H9 (cell line): ENCODE data around the gene IMPDH1. TPM values are rescaled to one million over a fixed set of nuclear protein-coding genes. Genes with fewer than 3 reads are reported as not detected.

Source experiments
- DNase-seq: peaks from one replicate; pipeline ENCODE4 v3.0.0-alpha.2; 2017
- H2AFZ ChIP-seq: one replicate; pipeline ENCODE4 v1.6.1; 2013; ENCODE audit warnings: mild to moderate bottlenecking, low read length, control low read depth, moderate library complexity
- H2AK5ac ChIP-seq: 2 replicates; pipeline ENCODE4 v1.6.1; 2013; ENCODE audit warnings: low read length, control low read depth, mixed read lengths; ENCODE audit not compliant: insufficient read length
- H2BK120ac ChIP-seq: one replicate; pipeline ENCODE4 v1.6.1; 2013; ENCODE audit warnings: low read depth, mild to moderate bottlenecking, low read length, control low read depth, inconsistent platforms; ENCODE audit not compliant: poor library complexity, severe bottlenecking
- H2BK12ac ChIP-seq: 2 replicates; pipeline ENCODE4 v1.6.1; 2013; ENCODE audit warnings: low read length, control low read depth, mixed read lengths, low read depth; ENCODE audit not compliant: insufficient read length
- H2BK15ac ChIP-seq: 2 replicates; pipeline ENCODE4 v1.6.1; 2013; ENCODE audit warnings: low read depth, low read length, control low read depth
- H2BK20ac ChIP-seq: one replicate; pipeline ENCODE4 v1.6.1; 2013; ENCODE audit warnings: low read depth, mild to moderate bottlenecking, low read length, control low read depth, inconsistent platforms; ENCODE audit not compliant: poor library complexity, severe bottlenecking
- H2BK5ac ChIP-seq: 2 replicates; pipeline ENCODE4 v1.6.1; 2013; ENCODE audit warnings: low read length, control low read depth, mixed read lengths; ENCODE audit not compliant: insufficient read length
- H3K14ac ChIP-seq: 2 replicates; pipeline ENCODE4 v1.6.1; 2013; ENCODE audit warnings: low read length, control low read depth; ENCODE audit not compliant: insufficient read depth
- H3K18ac ChIP-seq: 2 replicates; pipeline ENCODE4 v1.6.1; 2013; ENCODE audit warnings: low read depth, mild to moderate bottlenecking, mixed read lengths, low read length, control low read depth; ENCODE audit not compliant: insufficient read length
- H3K23ac ChIP-seq: 2 replicates; pipeline ENCODE4 v1.6.1; 2013; ENCODE audit warnings: low read length, control low read depth, mixed read lengths, low read depth; ENCODE audit not compliant: insufficient read length
- H3K23me2 ChIP-seq: 2 replicates; pipeline ENCODE4 v1.6.1; 2013; ENCODE audit warnings: low read depth, mild to moderate bottlenecking, mixed read lengths, low read length, control low read depth; ENCODE audit not compliant: insufficient read length, poor library complexity, severe bottlenecking
- H3K27ac ChIP-seq: 2 replicates; pipeline ENCODE4 v1.5.1; 2013; ENCODE audit warnings: low read length, control low read depth, mixed read lengths, low read depth; ENCODE audit not compliant: insufficient read length
- H3K27me3 ChIP-seq: 2 replicates; pipeline ENCODE4 v1.6.1; 2013; ENCODE audit warnings: low read length, control low read depth, inconsistent platforms; ENCODE audit not compliant: insufficient read depth
- H3K4ac ChIP-seq: 2 replicates; pipeline ENCODE4 v1.6.1; 2013; ENCODE audit warnings: low read depth, mild to moderate bottlenecking, control low read depth, inconsistent platforms, low read length, moderate library complexity
- H3K4me1 ChIP-seq: 2 replicates; pipeline ENCODE4 v1.6.1; 2013; ENCODE audit warnings: low read length, control low read depth, inconsistent platforms; ENCODE audit not compliant: insufficient read depth
- H3K4me2 ChIP-seq: 2 replicates; pipeline ENCODE4 v1.6.1; 2013; ENCODE audit warnings: low read length, control low read depth, mixed read lengths; ENCODE audit not compliant: insufficient read length, insufficient read depth
- H3K56ac ChIP-seq: 2 replicates; pipeline ENCODE4 v1.6.1; 2013; ENCODE audit warnings: low read depth, mild to moderate bottlenecking, mixed read lengths, low read length, control low read depth; ENCODE audit not compliant: insufficient read length
- H3K79me1 ChIP-seq: 2 replicates; pipeline ENCODE4 v1.6.1; 2013; ENCODE audit warnings: low read depth, mild to moderate bottlenecking, moderate library complexity, low read length, control low read depth, inconsistent platforms; ENCODE audit not compliant: insufficient read depth, poor library complexity, severe bottlenecking
- H3K79me2 ChIP-seq: 2 replicates; pipeline ENCODE4 v1.6.1; 2013; ENCODE audit warnings: low read length, control low read depth, inconsistent platforms; ENCODE audit not compliant: insufficient read depth
- H3K9ac ChIP-seq: 2 replicates; pipeline ENCODE4 v1.6.1; 2013; ENCODE audit warnings: low read length, control low read depth, mixed read lengths; ENCODE audit not compliant: insufficient read length; ENCODE audit errors: extremely low read depth
- H3K9me3 ChIP-seq: one replicate; pipeline ENCODE4 v1.6.1; 2013; ENCODE audit warnings: low read depth, low read length, inconsistent platforms; ENCODE audit not compliant: control insufficient read depth
- H3T11ph ChIP-seq: one replicate; pipeline ENCODE4 v1.6.1; 2013; ENCODE audit warnings: mild to moderate bottlenecking, low read length, control low read depth, inconsistent platforms
- H4K20me1 ChIP-seq: one replicate; pipeline ENCODE4 v1.6.1; 2013; ENCODE audit not compliant: control insufficient read depth, insufficient read length, insufficient read depth
- H4K5ac ChIP-seq: 2 replicates; pipeline ENCODE4 v1.6.1; 2013; ENCODE audit warnings: low read depth, mild to moderate bottlenecking, mixed read lengths, low read length, control low read depth; ENCODE audit not compliant: insufficient read length
- H4K8ac ChIP-seq: replicated peaks from 2 replicates; pipeline ENCODE4 v1.6.1; 2013; ENCODE audit warnings: low read length, control low read depth, mixed read lengths, low read depth; ENCODE audit not compliant: insufficient read length
- H4K91ac ChIP-seq: 2 replicates; pipeline ENCODE4 v1.6.1; 2013; ENCODE audit warnings: low read depth, mild to moderate bottlenecking, moderate library complexity, mixed read lengths, low read length, control low read depth; ENCODE audit not compliant: insufficient read length
- H3K27ac Mint-ChIP-seq, 3 experiments: 2 replicates in 2 of 3; 3 replicates in 1 of 3; pipeline ENCODE4 v1.8.0; 2020 to 2021; ENCODE audit warnings: mixed read lengths in 3 of 3, mild to moderate bottlenecking in 1 of 3, moderate library complexity in 1 of 3
- H3K27me3 Mint-ChIP-seq: 2 replicates; pipeline ENCODE4 v1.8.0; 2021; ENCODE audit warnings: low read depth, mild to moderate bottlenecking, moderate library complexity, mixed read lengths
- H3K36me3 Mint-ChIP-seq, 3 experiments: 2 replicates in 2 of 3; 3 replicates in 1 of 3; pipeline ENCODE4 v1.8.0; 2020 to 2021; ENCODE audit warnings: low read depth in 3 of 3, mixed read lengths in 3 of 3; ENCODE audit not compliant: insufficient read depth in 1 of 3
- H3K4me1 Mint-ChIP-seq, 2 experiments: 2 replicates each; pipeline ENCODE4 v1.8.0; 2020; ENCODE audit warnings: mixed read lengths in 2 of 2
- H3K4me3 Mint-ChIP-seq, 2 experiments: 2 replicates in 1 of 2; 3 replicates in 1 of 2; pipeline ENCODE4 v1.8.0; 2020 to 2021; ENCODE audit warnings: mild to moderate bottlenecking in 2 of 2, mixed read lengths in 2 of 2, moderate library complexity in 1 of 2
- H3K9me3 Mint-ChIP-seq, 2 experiments: 2 replicates in 1 of 2; 3 replicates in 1 of 2; pipeline ENCODE4 v1.8.0; 2020; ENCODE audit warnings: mild to moderate bottlenecking in 2 of 2, mixed read lengths in 2 of 2, moderate library complexity in 1 of 2
- WGBS: extraction: QIAGEN DNeasy Blood & Tissue Kit; methylation state at CpG from one replicate; pipeline ENCODE4 v1.1.7; 2013; ENCODE audit warnings: missing lambda C conversion rate, low lambda C conversion rate, mixed read lengths; ENCODE audit not compliant: insufficient read length; ENCODE audit errors: extremely low coverage; 5-methylcytosine and 5-hydroxymethylcytosine counted together
- total RNA-seq: library from RNA; stranded (reverse); gene quantifications from 2 replicates; pipeline ENCODE4 v1.2.1, GENCODE V29; 2021
- TF ChIP-seq, protein P1 (sequence below): fragments of 200-600 bp; sonication (generic); conservative IDR thresholded peaks from 3 replicates; pipeline ENCODE4 v1.8.0; 2021; ENCODE audit warnings: antibody characterized with exemption, mild to moderate bottlenecking

The IMPDH1 gene
- total RNA-seq, 1 experiment from 2014 or later, result 35.2 TPM

GRCh38 chr7:128435327-128435686, 25.5 kb upstream of the IMPDH1 start:
- H3K9me3 Mint-ChIP-seq, result no peaks in the 10 kb centered on the region
- no peak overlapping the region for H2BK20ac ChIP-seq
- H4K20me1 ChIP-seq, result no peaks in the 10 kb centered on the region
- no peak overlapping the region for H2BK15ac ChIP-seq
- no peak overlapping the region for H3K4me3 Mint-ChIP-seq
- no peak overlapping the region for H3K4me2 ChIP-seq
- H3K27me3 ChIP-seq, result no peaks in the 10 kb centered on the region
- no peak overlapping the region for H3K56ac ChIP-seq
- no peak overlapping the region for H4K8ac ChIP-seq
- TF ChIP-seq, protein P1, sequence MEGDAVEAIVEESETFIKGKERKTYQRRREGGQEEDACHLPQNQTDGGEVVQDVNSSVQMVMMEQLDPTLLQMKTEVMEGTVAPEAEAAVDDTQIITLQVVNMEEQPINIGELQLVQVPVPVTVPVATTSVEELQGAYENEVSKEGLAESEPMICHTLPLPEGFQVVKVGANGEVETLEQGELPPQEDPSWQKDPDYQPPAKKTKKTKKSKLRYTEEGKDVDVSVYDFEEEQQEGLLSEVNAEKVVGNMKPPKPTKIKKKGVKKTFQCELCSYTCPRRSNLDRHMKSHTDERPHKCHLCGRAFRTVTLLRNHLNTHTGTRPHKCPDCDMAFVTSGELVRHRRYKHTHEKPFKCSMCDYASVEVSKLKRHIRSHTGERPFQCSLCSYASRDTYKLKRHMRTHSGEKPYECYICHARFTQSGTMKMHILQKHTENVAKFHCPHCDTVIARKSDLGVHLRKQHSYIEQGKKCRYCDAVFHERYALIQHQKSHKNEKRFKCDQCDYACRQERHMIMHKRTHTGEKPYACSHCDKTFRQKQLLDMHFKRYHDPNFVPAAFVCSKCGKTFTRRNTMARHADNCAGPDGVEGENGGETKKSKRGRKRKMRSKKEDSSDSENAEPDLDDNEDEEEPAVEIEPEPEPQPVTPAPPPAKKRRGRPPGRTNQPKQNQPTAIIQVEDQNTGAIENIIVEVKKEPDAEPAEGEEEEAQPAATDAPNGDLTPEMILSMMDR, result no peak
- H3K36me3 Mint-ChIP-seq, result no peaks in the 10 kb centered on the region
- no peak for DNase-seq
- H4K5ac ChIP-seq, result no peak overlapping the region
- peaks cover 20 to 28% of the 10 kb centered on the region in 2 experiments for H3K4me1 Mint-ChIP-seq
- H3K9ac ChIP-seq, result no peak overlapping the region
- H2AFZ ChIP-seq, result no peak overlapping the region
- no peak overlapping the region for H3K14ac ChIP-seq
- no peak overlapping the region for H3T11ph ChIP-seq
- H3K27ac Mint-ChIP-seq, result no peak overlapping the region
- H3K9me3 ChIP-seq, result no peaks in the 10 kb centered on the region
- H3K23me2 ChIP-seq, result no peaks in the 10 kb centered on the region
- H3K4me1 ChIP-seq, result no peaks in the 10 kb centered on the region
- H2BK12ac ChIP-seq, result no peak overlapping the region
- no peak overlapping the region for H3K4ac ChIP-seq
- H2BK5ac ChIP-seq, result no peak overlapping the region
- H3K27ac ChIP-seq, result no peak overlapping the region
- H3K18ac ChIP-seq, result no peak overlapping the region
- no CpG with 5 or more reads among the region's 3 CpGs for WGBS
- H4K91ac ChIP-seq, result no peak overlapping the region
- no peak overlapping the region for H2BK120ac ChIP-seq
- no peaks in the 10 kb centered on the region for H3K79me2 ChIP-seq
- H3K23ac ChIP-seq, result no peak overlapping the region
- no peak overlapping the region for H2AK5ac ChIP-seq
- H3K79me1 ChIP-seq, result no peaks in the 10 kb centered on the region
- peaks cover 3% of the 10 kb centered on the region for H3K27me3 Mint-ChIP-seq
